HG02759 (cell line): ENCODE data around the gene WDTC1.

Experiments used
- ATAC-seq: cut with Tn5 transposase; IDR thresholded peaks from one replicate; pipeline ENCODE4 v1.9.1; 2021; ENCODE audit warnings: mild to moderate bottlenecking, moderate library complexity; ENCODE audit not compliant: unreplicated experiment

Gene WDTC1

GRCh38 chr1:27332536-27333281, 98.3 kb downstream of the WDTC1 start:
- no peak for ATAC-seq

DNA sequence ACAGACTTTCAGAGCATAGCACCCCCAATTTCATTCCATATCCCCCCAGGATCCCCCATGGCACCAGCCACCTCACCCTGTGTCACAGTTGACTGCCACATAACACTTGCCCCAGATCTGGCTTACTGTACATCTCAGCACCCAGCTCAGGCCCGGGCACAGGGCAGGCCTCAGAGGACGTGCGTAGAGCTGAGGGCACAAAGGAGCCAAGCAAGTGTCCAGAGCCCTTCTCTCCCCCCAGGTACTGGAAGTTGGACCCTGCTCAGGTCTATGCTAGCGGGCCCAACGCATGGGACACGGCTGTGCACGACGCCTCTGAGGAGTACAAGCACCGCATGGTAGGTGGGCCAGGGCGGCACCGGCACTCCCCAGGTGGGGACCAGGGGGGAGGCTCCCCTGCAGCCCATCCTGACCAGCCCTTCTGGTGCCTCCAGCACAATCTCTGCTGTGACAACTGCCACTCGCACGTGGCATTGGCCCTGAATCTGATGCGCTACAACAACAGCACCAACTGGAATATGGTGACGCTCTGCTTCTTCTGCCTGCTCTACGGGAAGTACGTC, 99.4 kb downstream of the WDTC1 start:
- no peak for ATAC-seq

- ATAC-seq: no peak
These were observed 101.3 kb downstream of the WDTC1 start for GRCh38 chr1:27335506-27336422.

DNA sequence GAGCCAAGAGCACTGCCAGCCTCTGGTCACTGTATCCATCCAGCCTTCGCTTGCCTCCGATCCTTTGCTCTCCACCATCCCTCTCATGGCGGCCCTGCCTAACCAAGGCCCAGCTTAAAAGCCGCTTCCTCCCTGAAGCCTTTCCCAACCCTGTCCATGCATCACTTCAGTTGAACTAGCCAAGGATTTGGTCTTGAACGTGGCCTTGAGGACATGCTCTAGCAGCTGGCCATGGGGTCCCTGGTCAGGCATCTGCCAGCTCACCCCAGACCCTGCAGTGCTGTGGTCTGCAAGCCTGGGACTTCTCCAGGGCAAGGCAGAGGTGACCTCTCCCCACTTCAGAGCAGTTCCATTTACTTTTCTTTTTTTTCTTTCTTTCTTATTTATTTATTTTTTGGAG, 102.3 kb downstream of the WDTC1 start:
- ATAC-seq: no peak

DNA sequence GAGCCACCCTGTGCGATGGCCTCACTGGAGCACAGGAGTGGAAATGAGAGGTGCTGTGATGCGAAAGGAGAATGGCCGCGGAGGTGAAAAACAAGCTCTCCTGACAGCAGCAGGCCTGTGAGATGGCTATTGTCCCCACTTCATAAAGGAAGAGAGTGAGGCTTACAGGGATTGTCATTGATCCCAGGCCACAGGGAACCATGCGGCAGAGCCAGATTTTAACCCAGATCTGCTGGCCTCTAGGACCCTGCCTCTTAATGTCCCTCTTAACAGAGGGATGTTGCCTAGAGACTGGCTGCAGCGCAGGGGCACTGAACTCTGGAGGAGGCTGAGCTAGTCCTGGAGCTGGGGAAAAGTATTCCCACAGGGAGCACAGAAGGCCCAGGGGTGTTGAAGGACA, 104.3 kb downstream of the WDTC1 start:
- no peak for ATAC-seq

GRCh38 chr1:27339213-27339612, 104.8 kb downstream of the WDTC1 start:
- no peak for ATAC-seq

- ATAC-seq: peak; percentile 71
These were observed 107.3 kb downstream of the WDTC1 start, which contains the start of gene SYTL1 for GRCh38 chr1:27341525-27342252. SYTL1 (plus strand) TSS chr1:27342022; CDS start chr1:27345335, 3,313 bp downstream.

GRCh38 chr1:27342391-27342777, 108.0 kb downstream of the WDTC1 start:
- ATAC-seq: no peak

GRCh38 chr1:27342778-27343638, 108.6 kb downstream of the WDTC1 start:
- ATAC-seq: no peak

- no peak for ATAC-seq
These were observed 109.2 kb downstream of the WDTC1 start for GRCh38 chr1:27343639-27344025.

DNA sequence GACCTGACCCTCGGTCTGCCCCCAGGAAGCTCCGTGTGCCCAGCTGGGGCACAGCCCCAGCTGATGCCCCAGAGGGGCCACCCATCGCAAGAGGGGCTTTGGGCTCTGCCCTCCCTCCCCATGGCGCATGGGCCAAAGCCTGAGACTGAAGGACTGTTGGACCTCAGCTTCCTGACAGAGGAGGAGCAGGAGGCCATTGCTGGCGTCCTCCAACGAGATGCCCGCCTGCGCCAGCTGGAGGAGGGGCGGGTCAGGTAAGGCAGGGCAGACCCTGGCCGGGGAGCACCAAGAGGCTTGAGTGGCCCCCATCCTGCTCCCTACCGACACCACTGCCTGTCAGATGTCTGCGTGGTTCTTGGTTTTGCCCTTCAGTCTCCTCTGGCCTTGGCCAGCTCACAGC, 110.8 kb downstream of the WDTC1 start:
- ATAC-seq: no peak

- no peak for ATAC-seq
These were observed 111.9 kb downstream of the WDTC1 start for GRCh38 chr1:27346357-27346756.

DNA sequence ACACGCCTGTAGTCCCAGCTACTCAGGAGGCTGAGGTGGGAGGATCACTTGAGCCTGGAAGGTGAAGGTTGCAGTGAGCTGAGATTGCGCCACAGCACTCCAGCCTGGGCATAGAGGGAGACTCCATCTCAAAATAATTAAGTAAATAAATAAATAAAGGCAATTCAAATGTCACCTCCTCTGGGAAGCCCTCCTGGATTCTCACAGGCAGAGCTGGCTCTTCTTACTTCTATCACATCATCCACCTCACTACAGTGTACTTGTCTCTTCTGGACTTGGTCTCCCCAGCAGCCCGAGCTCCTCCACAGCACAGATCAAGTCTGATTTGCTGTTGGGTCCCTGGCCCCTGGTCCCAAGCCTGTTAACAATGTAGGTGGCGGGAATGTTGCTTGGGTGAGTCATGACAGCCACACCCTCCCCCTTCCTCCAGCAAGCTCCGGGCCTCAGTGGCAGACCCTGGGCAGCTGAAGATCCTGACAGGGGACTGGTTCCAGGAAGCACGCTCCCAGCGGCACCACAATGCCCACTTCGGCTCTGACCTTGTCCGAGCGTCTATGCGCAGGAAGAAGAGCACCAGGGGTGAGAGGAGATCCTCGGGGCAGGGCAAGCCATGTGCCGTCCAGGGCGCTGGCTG, 112.7 kb downstream of the WDTC1 start:
- ATAC-seq: no peak

GRCh38 chr1:27348861-27349783, 114.7 kb downstream of the WDTC1 start:
- ATAC-seq: peak; percentile 43

DNA sequence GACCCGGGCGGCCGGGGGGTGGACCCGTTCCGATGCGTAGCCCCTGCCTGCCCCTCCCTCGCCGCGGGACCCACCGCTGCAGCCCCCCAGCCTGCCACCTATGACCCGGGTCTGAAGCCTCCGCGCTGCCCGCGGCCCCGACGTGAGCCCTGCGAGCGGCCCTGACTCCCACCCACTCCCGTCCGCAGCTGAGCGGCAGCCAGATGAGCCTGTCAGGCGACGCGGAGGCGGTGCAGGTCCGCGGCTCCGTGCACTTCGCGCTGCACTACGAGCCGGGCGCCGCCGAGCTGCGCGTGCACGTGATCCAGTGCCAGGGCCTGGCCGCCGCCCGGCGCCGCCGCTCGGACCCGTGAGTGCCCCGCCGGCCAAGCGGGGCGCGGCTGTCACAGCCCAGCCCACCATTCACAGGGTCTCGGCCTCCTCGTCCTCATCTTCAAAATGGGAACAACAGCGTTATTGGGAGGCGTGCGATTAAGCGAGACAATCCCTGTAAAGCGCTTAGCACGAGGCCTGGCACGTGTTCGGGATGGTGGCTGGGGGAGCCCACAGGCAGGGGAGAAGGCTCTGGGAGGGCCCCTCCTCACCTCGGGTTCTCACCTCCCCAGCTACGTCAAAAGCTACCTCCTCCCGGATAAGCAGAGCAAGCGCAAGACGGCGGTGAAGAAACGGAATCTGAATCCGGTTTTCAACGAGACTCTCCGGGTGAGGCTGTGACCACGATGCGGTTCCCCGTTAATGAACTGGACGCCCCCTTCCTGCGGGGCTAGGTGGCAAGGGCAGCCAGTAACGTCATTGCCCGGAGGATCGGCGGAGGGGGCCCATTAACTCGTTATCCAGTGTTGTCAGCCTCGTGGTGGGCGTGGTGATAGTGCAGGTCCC, 115.6 kb downstream of the WDTC1 start:
- ATAC-seq: peak; percentile 23

DNA sequence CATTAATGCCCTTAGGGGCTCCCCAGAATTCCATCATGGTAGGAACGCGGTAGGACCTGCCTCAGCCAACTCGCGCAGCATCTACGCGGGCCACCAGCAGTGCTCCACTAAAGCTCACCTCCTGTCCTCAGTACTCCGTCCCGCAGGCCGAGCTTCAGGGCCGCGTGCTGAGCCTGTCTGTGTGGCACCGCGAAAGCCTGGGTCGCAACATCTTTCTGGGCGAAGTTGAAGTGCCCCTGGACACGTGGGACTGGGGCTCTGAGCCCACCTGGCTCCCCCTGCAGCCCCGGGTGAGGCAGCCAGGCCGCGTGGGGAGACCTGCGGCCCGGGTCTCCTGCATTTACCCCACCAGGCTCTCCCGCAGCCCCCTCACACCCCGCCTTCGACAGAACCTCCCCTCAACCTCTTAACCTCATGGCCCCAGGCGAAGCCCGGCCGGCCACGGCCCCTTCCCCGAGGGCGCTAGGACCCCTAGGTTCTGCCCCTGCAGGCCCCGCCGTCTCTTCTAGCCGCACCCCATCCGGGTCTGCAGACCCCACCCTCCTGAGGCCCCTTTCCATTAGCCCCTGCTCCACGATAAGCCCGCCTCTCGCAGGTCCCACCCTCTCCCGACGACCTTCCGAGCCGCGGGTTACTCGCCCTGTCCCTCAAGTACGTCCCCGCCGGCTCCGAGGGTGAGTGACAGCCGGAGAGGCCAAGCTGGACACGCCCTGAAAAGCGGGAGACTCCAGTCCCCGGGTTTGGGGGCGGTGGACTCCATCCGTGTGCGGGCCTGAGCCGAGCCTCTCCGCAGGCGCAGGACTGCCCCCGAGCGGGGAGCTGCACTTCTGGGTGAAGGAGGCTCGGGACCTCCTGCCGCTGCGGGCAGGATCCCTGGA, 116.5 kb downstream of the WDTC1 start:
- ATAC-seq: no peak
